Stimulated activated naive CD8-positive, alpha-beta T cell treated with anti-CD3 and anti-CD28 coated beads, Interleukin-15, amount 100 ng/mL, for 72 hours (primary cell): ENCODE data around the gene EPHB3.

ENCODE experiments used
- ATAC-seq: fragments of 150-1000 bp; cut with Tn5 transposase; 2 replicates; pipeline ENCODE4 v1.10.0; 2021; ENCODE audit warnings: mild to moderate bottlenecking, moderate library complexity
- DNase-seq, 2 donors: peaks; one replicate each; pipeline ENCODE4 v3.0.0; 2021 to 2022
- H3K27ac Mint-ChIP-seq, 2 donors: one replicate each; pipeline ENCODE4 v1.8.0; 2022; ENCODE audit warnings: mild to moderate bottlenecking in 2 of 2, mixed read lengths in 2 of 2, moderate library complexity in 2 of 2
- H3K27me3 Mint-ChIP-seq: one replicate; pipeline ENCODE4 v1.8.0; 2022; ENCODE audit warnings: mixed read lengths
- H3K4me1 Mint-ChIP-seq: one replicate; pipeline ENCODE4 v1.8.0; 2022; ENCODE audit warnings: mild to moderate bottlenecking, mixed read lengths
- H3K4me3 Mint-ChIP-seq, 2 donors: one replicate each; pipeline ENCODE4 v1.8.0; 2022; ENCODE audit warnings: mild to moderate bottlenecking in 2 of 2, mixed read lengths in 2 of 2, moderate library complexity in 1 of 2
- H3K9me3 Mint-ChIP-seq, 2 donors: one replicate each; pipeline ENCODE4 v1.8.0; 2022; ENCODE audit warnings: mixed read lengths in 2 of 2

Gene EPHB3

DNA sequence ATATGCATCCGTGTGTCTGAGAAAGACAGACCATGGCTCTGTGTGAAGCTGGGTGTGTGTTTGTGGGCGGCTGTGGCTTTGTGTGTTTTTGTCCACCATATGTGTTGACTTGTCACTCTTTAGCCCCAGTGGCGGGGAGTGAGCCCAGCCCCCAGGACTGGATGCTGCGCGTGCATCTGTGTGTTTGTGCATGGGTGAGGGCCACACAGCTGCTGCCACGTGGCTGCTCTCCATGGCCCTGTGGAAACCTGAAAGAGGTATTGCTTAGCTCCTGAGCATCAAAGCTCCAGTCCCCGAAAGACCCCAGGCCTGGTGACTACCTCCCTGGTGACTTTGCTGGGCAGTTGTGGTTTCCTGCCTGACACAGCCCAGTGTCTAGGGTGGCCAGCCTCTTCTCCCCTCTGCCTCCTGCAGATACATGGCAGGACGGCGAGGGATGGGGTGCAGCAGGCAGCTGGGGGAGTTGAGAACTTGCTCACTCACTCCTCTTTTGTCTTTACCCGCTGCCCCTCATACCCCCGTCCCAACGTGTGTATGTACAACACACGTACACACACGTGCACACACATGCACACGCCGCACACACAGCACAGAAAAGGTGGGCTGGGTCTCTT is 6.5 kb downstream of the EPHB3 start:
- H3K9me3 Mint-ChIP-seq: no peaks in the 10 kb centered on the region
- H3K4me3 Mint-ChIP-seq: peak overlapping the region; percentile 27 to 53
- ATAC-seq (no peak), DNase-seq (no peak)
- H3K27me3 Mint-ChIP-seq: peaks cover 76% of the 10 kb centered on the region
- no peak overlapping the region for H3K27ac Mint-ChIP-seq
- H3K4me1 Mint-ChIP-seq: peaks cover 13% of the 10 kb centered on the region

DNA sequence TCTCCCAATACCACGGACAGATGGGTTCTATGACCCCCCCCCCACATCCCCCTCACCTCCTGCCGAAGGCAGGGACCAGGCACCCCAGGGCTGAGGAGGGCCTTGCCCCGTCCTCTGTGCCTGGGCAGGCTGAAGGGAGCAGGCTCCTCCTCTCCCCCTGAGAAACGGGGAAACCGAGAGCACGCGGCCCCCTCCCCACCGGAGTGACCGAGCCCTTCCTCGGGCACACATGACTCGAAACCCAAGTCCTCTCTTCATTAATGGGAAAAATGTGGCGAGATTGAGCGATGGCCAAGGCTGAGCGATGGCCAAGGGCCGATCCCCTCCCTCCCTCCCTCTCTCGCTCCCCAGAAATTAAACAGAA is 7.0 kb downstream of the EPHB3 start:
- no peak for ATAC-seq
- H3K4me3 Mint-ChIP-seq: peak overlapping the region; percentile 27 to 53
- H3K4me1 Mint-ChIP-seq: peaks cover 13% of the 10 kb centered on the region

DNA sequence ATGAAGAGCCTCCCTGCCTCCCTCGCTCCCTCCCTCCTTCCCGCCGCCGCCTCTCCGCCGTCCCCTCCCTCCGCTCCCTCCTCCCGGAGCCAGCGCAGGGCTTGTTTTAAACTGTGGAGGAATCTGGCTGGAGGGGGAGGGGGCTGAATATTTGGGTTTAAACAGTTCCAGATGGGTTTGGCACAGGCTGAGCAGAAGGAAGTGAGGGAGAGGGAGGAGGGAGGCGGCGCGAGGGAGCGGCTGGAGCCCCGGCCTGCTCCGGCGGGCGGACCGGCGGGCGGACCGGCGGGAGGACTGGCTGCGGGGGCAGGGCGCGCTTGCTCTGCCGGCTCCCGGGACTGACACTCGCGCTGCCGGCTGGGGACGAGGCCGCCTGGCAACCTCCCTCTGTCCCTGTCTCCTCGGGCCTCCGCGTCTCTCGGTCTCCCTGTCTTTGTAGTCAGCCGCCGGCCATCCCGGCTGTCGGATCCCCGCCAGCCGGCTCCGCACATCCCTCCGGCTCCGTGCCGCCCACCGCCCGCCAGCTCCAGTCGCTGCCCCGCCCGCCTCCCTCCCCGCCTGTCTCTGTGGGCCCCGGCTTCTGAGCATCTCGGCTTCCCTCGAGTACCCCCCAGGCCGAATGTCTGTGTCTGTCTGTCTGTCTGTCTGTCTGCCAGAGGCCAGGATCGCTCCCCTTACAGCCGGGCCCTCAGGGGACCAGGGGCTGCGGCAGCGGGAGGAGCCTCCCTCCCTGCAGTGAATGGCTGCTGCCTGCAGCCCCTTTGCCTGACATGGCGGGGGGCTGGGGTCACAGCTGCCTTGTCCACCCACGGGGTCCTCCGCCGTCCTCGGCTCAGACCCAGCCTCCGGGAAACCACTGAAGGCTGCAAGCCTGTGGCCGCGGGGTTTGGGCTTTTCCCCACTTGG is 7.6 kb downstream of the EPHB3 start:
- no peak overlapping the region for H3K27ac Mint-ChIP-seq
- peaks cover 65% of the 10 kb centered on the region for H3K27me3 Mint-ChIP-seq
- H3K4me3 Mint-ChIP-seq: peak overlapping the region; percentile 53 to 70

More for the DNA sequence above, 7.0 kb downstream of the EPHB3 start:
- DNase-seq: no peak
- H3K27ac Mint-ChIP-seq: no peak overlapping the region
- peaks cover 71% of the 10 kb centered on the region for H3K27me3 Mint-ChIP-seq
- no peaks in the 10 kb centered on the region for H3K9me3 Mint-ChIP-seq

DNA sequence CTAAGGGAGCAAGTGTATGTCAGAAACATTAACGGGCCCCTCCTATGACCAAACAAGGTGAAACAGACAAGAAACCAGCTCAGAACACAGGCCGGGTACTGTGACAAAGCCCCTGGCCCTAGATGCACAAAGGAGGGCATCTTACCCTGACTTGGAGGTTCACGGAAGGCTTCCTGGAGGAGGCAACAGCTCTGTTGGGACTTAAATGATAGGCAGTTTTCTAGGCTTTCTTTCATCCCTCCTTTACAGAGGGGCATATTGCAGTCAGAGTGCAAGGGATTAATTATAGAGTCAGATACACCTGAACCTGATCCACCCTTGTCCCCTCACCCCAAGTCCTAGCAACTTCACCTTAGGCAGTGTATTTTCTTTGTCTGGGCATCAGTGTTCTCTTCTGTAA is 8.4 kb downstream of the EPHB3 start:
- Mint-ChIP-seq H3K27me3 (peaks cover 59% of the 10 kb centered on the region), H3K4me3 (peak overlapping the region in 1 of 2 donors; percentile 70), H3K27ac (no peak overlapping the region), H3K4me1 (peaks cover 13% of the 10 kb centered on the region), H3K9me3 (no peaks in the 10 kb centered on the region)
- ATAC-seq (no peak), DNase-seq (no peak)

More for the DNA sequence above, 7.6 kb downstream of the EPHB3 start:
- ATAC-seq (peak; percentile 29), DNase-seq (no peak)
- Mint-ChIP-seq H3K4me1 (peaks cover 13% of the 10 kb centered on the region), H3K9me3 (no peaks in the 10 kb centered on the region)

DNA sequence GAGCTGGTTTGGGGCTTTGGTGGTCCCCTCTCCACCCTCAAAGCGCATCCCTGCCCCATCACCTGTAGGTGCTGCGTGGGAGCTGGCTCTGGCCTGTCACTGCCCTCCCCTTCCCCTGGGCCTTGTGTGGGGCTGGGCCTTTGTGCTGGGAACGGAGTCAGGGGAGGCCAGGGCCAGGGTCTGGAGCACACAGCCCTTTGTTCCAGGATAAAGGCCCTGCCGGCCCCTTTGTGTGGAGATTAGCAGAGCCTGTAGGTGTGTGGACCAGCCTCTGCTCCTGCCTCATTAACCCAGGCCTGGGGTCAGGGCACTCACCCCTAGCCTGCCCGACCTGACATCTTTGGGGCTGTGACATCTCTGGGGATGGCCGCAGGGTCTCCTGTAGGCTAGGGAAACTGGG is 8.9 kb downstream of the EPHB3 start:
- H3K27ac Mint-ChIP-seq: no peak overlapping the region
- no peak overlapping the region for H3K4me3 Mint-ChIP-seq
- DNase-seq (no peak), ATAC-seq (no peak)
- H3K27me3 Mint-ChIP-seq: peaks cover 54% of the 10 kb centered on the region
- H3K9me3 Mint-ChIP-seq: no peaks in the 10 kb centered on the region
- H3K4me1 Mint-ChIP-seq: peaks cover 13% of the 10 kb centered on the region

DNA sequence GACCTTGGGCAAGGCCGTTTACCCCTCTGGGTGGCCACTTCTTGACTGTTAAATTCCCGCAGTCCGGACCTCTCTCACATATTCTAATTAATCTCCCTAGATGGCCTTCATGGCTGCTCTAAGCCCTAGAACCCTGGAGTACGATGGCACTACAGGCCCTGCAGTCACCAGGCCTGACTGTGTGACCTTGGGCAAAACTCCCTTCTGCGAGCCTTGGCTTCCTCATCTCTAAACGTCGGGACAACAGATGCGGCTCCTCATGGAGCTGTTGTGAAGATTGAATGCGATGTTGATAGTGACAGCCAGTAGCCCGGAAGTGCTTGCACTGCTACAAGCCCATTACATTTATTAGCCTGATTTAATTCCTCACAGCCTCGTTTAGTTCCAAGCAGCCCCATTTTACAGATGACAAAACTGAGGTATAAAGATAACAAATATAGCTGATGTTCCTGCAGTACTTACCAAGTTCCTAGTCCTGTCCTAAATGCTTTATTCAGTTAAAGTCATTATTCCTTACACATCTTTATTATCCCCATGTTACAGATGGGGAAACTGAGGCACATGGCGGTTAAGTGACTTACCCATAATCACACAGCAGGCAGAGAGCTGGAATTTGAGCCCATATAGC is 10.3 kb downstream of the EPHB3 start:
- Mint-ChIP-seq H3K27ac (no peak overlapping the region), H3K27me3 (peaks cover 52% of the 10 kb centered on the region), H3K9me3 (no peaks in the 10 kb centered on the region), H3K4me3 (no peak overlapping the region), H3K4me1 (peaks cover 13% of the 10 kb centered on the region)
- DNase-seq: no peak
- ATAC-seq: no peak

DNA sequence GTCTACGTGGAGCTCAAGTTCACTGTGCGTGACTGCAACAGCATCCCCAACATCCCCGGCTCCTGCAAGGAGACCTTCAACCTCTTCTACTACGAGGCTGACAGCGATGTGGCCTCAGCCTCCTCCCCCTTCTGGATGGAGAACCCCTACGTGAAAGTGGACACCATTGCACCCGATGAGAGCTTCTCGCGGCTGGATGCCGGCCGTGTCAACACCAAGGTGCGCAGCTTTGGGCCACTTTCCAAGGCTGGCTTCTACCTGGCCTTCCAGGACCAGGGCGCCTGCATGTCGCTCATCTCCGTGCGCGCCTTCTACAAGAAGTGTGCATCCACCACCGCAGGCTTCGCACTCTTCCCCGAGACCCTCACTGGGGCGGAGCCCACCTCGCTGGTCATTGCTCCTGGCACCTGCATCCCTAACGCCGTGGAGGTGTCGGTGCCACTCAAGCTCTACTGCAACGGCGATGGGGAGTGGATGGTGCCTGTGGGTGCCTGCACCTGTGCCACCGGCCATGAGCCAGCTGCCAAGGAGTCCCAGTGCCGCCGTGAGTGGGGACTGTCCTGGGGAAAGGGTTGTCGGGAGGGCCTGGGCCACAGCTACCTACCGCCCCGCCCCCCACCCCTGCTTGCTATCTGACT is 11.2 kb downstream of the EPHB3 start:
- Mint-ChIP-seq H3K27me3 (peaks cover 46% of the 10 kb centered on the region), H3K27ac (no peak overlapping the region), H3K9me3 (no peaks in the 10 kb centered on the region), H3K4me3 (no peak overlapping the region), H3K4me1 (peaks cover 13% of the 10 kb centered on the region)
- ATAC-seq: no peak
- no peak for DNase-seq

GRCh38 chr3:184574515-184575417 is 13.2 kb downstream of the EPHB3 start:
- Mint-ChIP-seq H3K9me3 (no peaks in the 10 kb centered on the region), H3K4me1 (no peaks in the 10 kb centered on the region), H3K27me3 (peaks cover 27% of the 10 kb centered on the region), H3K27ac (no peak overlapping the region), H3K4me3 (no peak overlapping the region)
- DNase-seq: no peak
- no peak for ATAC-seq

- no peaks in the 10 kb centered on the region for H3K9me3 Mint-ChIP-seq
- peaks cover 18% of the 10 kb centered on the region for H3K27me3 Mint-ChIP-seq
- ATAC-seq (no peak), DNase-seq (no peak)
- H3K4me3 Mint-ChIP-seq: no peak overlapping the region
- no peak overlapping the region for H3K27ac Mint-ChIP-seq
- H3K4me1 Mint-ChIP-seq: no peaks in the 10 kb centered on the region
These were observed 14.1 kb downstream of the EPHB3 start for GRCh38 chr3:184575701-184576100.

- Mint-ChIP-seq H3K9me3 (no peaks in the 10 kb centered on the region), H3K27me3 (peaks cover 8% of the 10 kb centered on the region), H3K4me1 (no peaks in the 10 kb centered on the region), H3K4me3 (no peak overlapping the region), H3K27ac (peak overlapping the region in 1 of 2 donors; percentile 54)
- ATAC-seq (peak; percentile 7), DNase-seq (no peak)
These were observed 15.1 kb downstream of the EPHB3 start for GRCh38 chr3:184576457-184577240.

DNA sequence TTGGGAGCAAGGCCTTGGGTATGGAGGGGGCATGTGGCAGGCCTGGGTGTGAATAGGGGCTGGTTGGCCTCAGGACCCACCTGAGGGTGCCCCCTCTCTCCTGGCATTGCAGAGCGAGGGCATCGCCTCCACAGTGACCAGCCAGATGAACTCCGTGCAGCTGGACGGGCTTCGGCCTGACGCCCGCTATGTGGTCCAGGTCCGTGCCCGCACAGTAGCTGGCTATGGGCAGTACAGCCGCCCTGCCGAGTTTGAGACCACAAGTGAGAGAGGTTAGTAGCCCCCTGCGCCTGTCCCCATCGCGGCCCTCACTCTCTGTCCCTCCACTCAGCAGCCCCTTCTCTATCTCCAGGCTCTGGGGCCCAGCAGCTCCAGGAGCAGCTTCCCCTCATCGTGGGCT is 16.0 kb downstream of the EPHB3 start:
- no peak for ATAC-seq
- H3K27ac Mint-ChIP-seq: no peak overlapping the region
- peaks cover 3% of the 10 kb centered on the region for H3K4me1 Mint-ChIP-seq
- H3K27me3 Mint-ChIP-seq: peaks cover 8% of the 10 kb centered on the region
- no peak for DNase-seq
- no peaks in the 10 kb centered on the region for H3K9me3 Mint-ChIP-seq
- H3K4me3 Mint-ChIP-seq: no peak overlapping the region

GRCh38 chr3:184578218-184578617 is 16.6 kb downstream of the EPHB3 start:
- Mint-ChIP-seq H3K27me3 (peaks cover 15% of the 10 kb centered on the region), H3K9me3 (no peaks in the 10 kb centered on the region), H3K27ac (no peak overlapping the region), H3K4me3 (no peak overlapping the region), H3K4me1 (peaks cover 10% of the 10 kb centered on the region)
- no peak for DNase-seq
- no peak for ATAC-seq

DNA sequence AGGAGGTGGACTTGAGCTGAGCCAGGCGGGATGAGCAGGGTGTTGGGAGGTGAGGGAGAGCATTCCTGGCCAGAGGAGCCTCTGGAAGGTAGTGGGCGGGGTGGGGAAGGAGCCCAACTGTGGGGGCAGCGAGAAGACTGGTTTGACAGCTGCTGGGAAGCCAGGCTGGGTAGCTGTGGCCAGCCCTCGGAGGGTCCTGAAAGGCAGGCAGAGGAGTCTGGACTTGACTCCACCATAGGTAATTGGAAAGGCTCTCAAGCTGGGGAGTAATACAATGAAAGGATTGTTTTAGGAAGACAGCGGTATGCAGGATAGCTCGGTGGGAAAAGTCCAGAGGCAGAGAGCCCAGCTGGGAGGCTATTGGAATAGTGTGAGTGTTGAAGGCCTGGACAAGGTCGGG is 17.2 kb downstream of the EPHB3 start:
- H3K9me3 Mint-ChIP-seq: no peaks in the 10 kb centered on the region
- DNase-seq: no peak
- peaks cover 10% of the 10 kb centered on the region for H3K4me1 Mint-ChIP-seq

DNA sequence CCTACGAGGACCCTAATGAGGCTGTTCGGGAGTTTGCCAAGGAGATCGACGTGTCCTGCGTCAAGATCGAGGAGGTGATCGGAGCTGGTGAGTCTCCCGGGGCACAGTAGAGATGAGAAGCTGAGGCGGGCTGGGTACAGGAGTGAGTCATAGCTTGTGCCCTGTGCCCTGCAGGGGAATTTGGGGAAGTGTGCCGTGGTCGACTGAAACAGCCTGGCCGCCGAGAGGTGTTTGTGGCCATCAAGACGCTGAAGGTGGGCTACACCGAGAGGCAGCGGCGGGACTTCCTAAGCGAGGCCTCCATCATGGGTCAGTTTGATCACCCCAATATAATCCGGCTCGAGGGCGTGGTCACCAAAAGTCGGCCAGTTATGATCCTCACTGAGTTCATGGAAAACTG is 17.9 kb downstream of the EPHB3 start:
- peaks cover 21% of the 10 kb centered on the region for H3K27me3 Mint-ChIP-seq
- no peak for DNase-seq
- H3K4me3 Mint-ChIP-seq: no peak overlapping the region
- ATAC-seq: no peak
- peaks cover 10% of the 10 kb centered on the region for H3K4me1 Mint-ChIP-seq
- no peaks in the 10 kb centered on the region for H3K9me3 Mint-ChIP-seq
- H3K27ac Mint-ChIP-seq: no peak overlapping the region

More for the DNA sequence above, 17.2 kb downstream of the EPHB3 start:
- Mint-ChIP-seq H3K27ac (no peak overlapping the region), H3K4me3 (no peak overlapping the region), H3K27me3 (peaks cover 16% of the 10 kb centered on the region)
- ATAC-seq: no peak
